HepG2 (cell line): ENCODE results near the gene FAM163A. TPM values are rescaled to one million over a fixed set of nuclear protein-coding genes. Genes with fewer than 3 reads are reported as not detected.

Experiments
- ATAC-seq: fragments of 200-7000 bp; cut with Tn5 transposase; 3 replicates; pipeline ENCODE4 v1.9.1; 2020; ENCODE audit warnings: mild to moderate bottlenecking, moderate library complexity
- BruUV-seq: library from RNA; stranded (reverse); fragments of 400-500 nt; replicated peaks from 2 replicates; lab custom pipeline; 2021; lab: Mats Ljungman, UMichigan
- CTCF ChIA-PET: fragments of 300-600 bp; formaldehyde crosslinking; extraction: SDS; loops from one replicate; lab custom pipeline; 2021; ENCODE audit warnings: low total read pairs, inconsistent platforms, low intra/inter-chr PET ratio; lab: Yijun Ruan, JAX
- POLR2A ChIA-PET: fragments of 350-600 bp; sonication (Branson Sonifier 250); formaldehyde crosslinking; loops from one replicate; lab custom pipeline; 2020; ENCODE audit warnings: antibody characterized with exemption, inconsistent platforms; lab: Yijun Ruan, JAX
- DNase-seq: peaks from one replicate; pipeline ENCODE4 v3.0.0-alpha.2; 2015; ENCODE audit warnings: low spot score
- FAIRE-seq: peaks from 3 replicates; lab custom pipeline; 2011; peaks lifted over from hg19 to GRCh38; lab: Jason Lieb, UNC
- H2AFZ ChIP-seq: one replicate; pipeline ENCODE4 v1.6.1; 2011; ENCODE audit warnings: low read length, inconsistent platforms
- H3K27ac ChIP-seq: fragments of 300-600 bp; 3 replicates; pipeline ENCODE4 v1.8.0; 2011; ENCODE audit warnings: mixed run types, mild to moderate bottlenecking, mixed read lengths, low read length, inconsistent platforms; ENCODE audit not compliant: insufficient read depth; ENCODE audit errors: extremely low read length
- H3K27me3 ChIP-seq, 2 experiments: fragments of 200-600 bp in 1 of 2; 2 replicates in 1 of 2; 3 replicates in 1 of 2; pipeline versions ENCODE4 v1.6.0 to v1.8.0; 2011; ENCODE audit warnings: low read length in 2 of 2, mild to moderate bottlenecking in 2 of 2, moderate library complexity in 2 of 2, inconsistent platforms in 1 of 2; ENCODE audit not compliant: insufficient read depth in 2 of 2, control insufficient read depth in 1 of 2
- H3K36me3 ChIP-seq, 2 experiments: fragments of 200-600 bp in 1 of 2; replicated peaks in 1 of 2; 2 replicates in 1 of 2; 3 replicates in 1 of 2; pipeline versions ENCODE4 v1.5.1 to v1.8.0; 2011; ENCODE audit warnings: low read length in 2 of 2, inconsistent platforms in 1 of 2; ENCODE audit not compliant: insufficient read depth in 2 of 2, control insufficient read depth in 1 of 2
- H3K4me1 ChIP-seq: 2 replicates; pipeline ENCODE4 v1.5.1; 2012; ENCODE audit warnings: low read length, inconsistent platforms; ENCODE audit not compliant: insufficient read depth
- H3K4me2 ChIP-seq: 2 replicates; pipeline ENCODE4 v1.6.0; 2011; ENCODE audit warnings: low read depth, low read length, inconsistent platforms
- H3K4me3 ChIP-seq, 3 experiments: fragments of 200-600 bp in 1 of 3; sonication (generic), shearing (Covaris generic) in 1 of 3; replicated peaks in 1 of 3; 2 replicates each; pipeline ENCODE4 v1.5.1; 2011 to 2016; ENCODE audit warnings: low read length in 3 of 3, inconsistent platforms in 2 of 3, low read depth in 2 of 3, mild to moderate bottlenecking in 2 of 3, control low read depth in 1 of 3, mixed read lengths in 1 of 3; ENCODE audit not compliant: insufficient read depth in 1 of 3
- H3K79me2 ChIP-seq: one replicate; pipeline ENCODE4 v1.6.1; 2011; ENCODE audit warnings: low read length, inconsistent platforms; ENCODE audit not compliant: insufficient read depth
- H3K9ac ChIP-seq: 2 replicates; pipeline ENCODE4 v1.6.0; 2011; ENCODE audit warnings: mild to moderate bottlenecking, low read depth, low read length, inconsistent platforms; ENCODE audit not compliant: insufficient read depth
- H3K9me3 ChIP-seq: 2 replicates; pipeline ENCODE4 v1.5.1; 2012; ENCODE audit warnings: mild to moderate bottlenecking, low read length
- H4K20me1 ChIP-seq: 2 replicates; pipeline ENCODE4 v1.6.0; 2011; ENCODE audit warnings: inconsistent platforms, mild to moderate bottlenecking, low read length, moderate library complexity; ENCODE audit not compliant: insufficient read depth
- JDP2 ChIP-seq: sonication (generic); formaldehyde crosslinking; IDR thresholded peaks from 2 replicates; pipeline ENCODE4 v1.8.1; 2022; ENCODE audit warnings: missing genetic modification reagents, borderline replicate concordance
- ZMYM4 ChIP-seq: sonication (generic); formaldehyde crosslinking; IDR thresholded peaks from 2 replicates; pipeline ENCODE4 v1.8.1; 2023; ENCODE audit warnings: mild to moderate bottlenecking, missing genetic modification reagents
- ZNF253 ChIP-seq: sonication (generic); formaldehyde crosslinking; IDR thresholded peaks from 2 replicates; pipeline ENCODE4 v1.8.0; 2022; ENCODE audit warnings: mild to moderate bottlenecking, missing genetic modification reagents, borderline replicate concordance
- ZNF530 ChIP-seq: sonication (generic); formaldehyde crosslinking; IDR thresholded peaks from 2 replicates; pipeline ENCODE4 v1.5.0; 2020; ENCODE audit warnings: low read depth, mild to moderate bottlenecking, missing genetic modification reagents
- WGBS: methylation state at CpG from one replicate; pipeline ENCODE4 v1.1.6; 2017; ENCODE audit warnings: low lambda C conversion rate; 5-methylcytosine and 5-hydroxymethylcytosine counted together
- in situ Hi-C: cut with HindIII; loops from 2 replicates; pipeline ENCODE4 v1.10.0; 2017; ENCODE audit warnings: low pct_unique_long_range_greater_than_20kb; ENCODE audit not compliant: extremely low pct_ligation_motif_present
- intact Hi-C: fragments of 100-400 bp; cut with micrococcal nuclease; formaldehyde crosslinking; loops from one replicate; pipeline ENCODE4 v1.10.0; 2022; ENCODE audit not compliant: unreplicated experiment
- polyA plus RNA-seq, 8 experiments: library from polyadenylated mRNA; depleted of rRNA in 3 of 8; stranded (reverse) in 7 of 8; unstranded in 1 of 8; fragments of >200 nt; fragmentation: Illumina TruSeq in 4 of 8; extraction: Trizol in 4 of 8; gene quantifications; 2 replicates each; pipeline versions ENCODE4 v1.2.1 to v1.2.3, GENCODE V29; 2011 to 2016; ENCODE audit warnings: low read depth in 4 of 8, missing spikeins in 1 of 8, mixed read lengths in 1 of 8; ENCODE audit not compliant: insufficient read depth in 1 of 8
- total RNA-seq, 5 experiments: library from RNA; depleted of rRNA; stranded (reverse); fragments of >200 nt; fragmentation: Illumina TruSeq; extraction: Trizol; gene quantifications; 2 replicates each; pipeline ENCODE4 v1.2.3, GENCODE V29; 2016; ENCODE audit warnings: low read depth in 1 of 5
- TF ChIP-seq, protein P1 (sequence below): sonication (generic); formaldehyde crosslinking; IDR thresholded peaks from 2 replicates; pipeline ENCODE4 v1.8.0; 2022; ENCODE audit warnings: low read depth, missing genetic modification reagents
- TF ChIP-seq, protein P2 (sequence below): sonication (generic); formaldehyde crosslinking; IDR thresholded peaks from 2 replicates; pipeline ENCODE4 v1.4.0; 2020; ENCODE audit warnings: missing genetic modification reagents

The FAM163A gene
- total and polyA plus RNA-seq, 2 of the 13 experiments (the other 11 are each of a cell fraction or from before 2014, with no cell fraction given), result not detected

DNA sequence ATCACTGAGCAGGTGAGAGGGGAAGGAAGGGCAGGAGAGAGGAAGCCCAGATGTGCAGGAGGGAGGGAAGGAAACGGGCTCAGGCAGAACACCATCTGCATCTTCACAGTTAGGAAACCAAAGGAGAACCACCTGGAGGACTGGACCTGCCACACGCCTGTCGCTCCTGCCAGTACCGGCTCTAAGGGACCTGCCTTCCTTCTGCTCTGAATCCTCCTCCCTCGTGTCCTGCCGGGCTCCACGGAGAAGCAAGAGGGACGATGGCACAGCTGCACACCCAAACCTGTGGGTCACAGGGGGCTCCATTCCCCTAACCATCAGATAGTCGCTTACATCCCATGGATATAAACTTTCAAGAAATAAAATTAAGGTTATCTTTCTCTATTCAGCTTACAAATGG is 78.4 kb downstream of the FAM163A start:
- Histone ChIP-seq H4K20me1 (no peaks in the 10 kb centered on the region), H3K4me2 (no peak overlapping the region), H3K27me3 (peaks cover 5 to 48% of the 10 kb centered on the region in 2 experiments), H3K9me3 (no peaks in the 10 kb centered on the region), H3K4me3 (no peak overlapping the region), H3K9ac (no peak overlapping the region), H3K4me1 (peaks cover 9% of the 10 kb centered on the region; the same call in 1 of the 2 replicates), H2AFZ (no peak overlapping the region), H3K27ac (no peak overlapping the region), H3K79me2 (no peaks in the 10 kb centered on the region), H3K36me3 (no peaks in the 10 kb centered on the region)
- POLR2A ChIA-PET, result no interaction called here
- intact Hi-C loops, result no loop called here
- no peak for FAIRE-seq
- in situ Hi-C loops, result no loop called here
- no peak for DNase-seq
- WGBS, result 6% methylated on average over 6 of the region's 9 CpGs
- TF ChIP-seq JDP2 (CRISPR knock-in tag) (no peak), ZNF253 (no peak), ZMYM4 (CRISPR knock-in tag) (no peak), ZNF530 (CRISPR knock-in tag) (no peak)
- TF ChIP-seq, protein P1, sequence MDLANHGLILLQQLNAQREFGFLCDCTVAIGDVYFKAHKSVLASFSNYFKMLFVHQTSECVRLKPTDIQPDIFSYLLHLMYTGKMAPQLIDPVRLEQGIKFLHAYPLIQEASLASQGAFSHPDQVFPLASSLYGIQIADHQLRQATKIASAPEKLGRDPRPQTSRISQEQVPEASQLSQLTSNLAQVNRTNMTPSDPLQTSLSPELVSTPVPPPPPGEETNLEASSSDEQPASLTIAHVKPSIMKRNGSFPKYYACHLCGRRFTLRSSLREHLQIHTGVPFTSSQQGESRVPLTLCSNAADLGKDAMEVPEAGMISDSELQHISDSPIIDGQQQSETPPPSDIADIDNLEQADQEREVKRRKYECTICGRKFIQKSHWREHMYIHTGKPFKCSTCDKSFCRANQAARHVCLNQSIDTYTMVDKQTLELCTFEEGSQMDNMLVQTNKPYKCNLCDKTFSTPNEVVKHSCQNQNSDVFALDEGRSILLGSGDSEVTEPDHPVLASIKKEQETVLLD (CRISPR knock-in tag), result no peak
- TF ChIP-seq, protein P2, sequence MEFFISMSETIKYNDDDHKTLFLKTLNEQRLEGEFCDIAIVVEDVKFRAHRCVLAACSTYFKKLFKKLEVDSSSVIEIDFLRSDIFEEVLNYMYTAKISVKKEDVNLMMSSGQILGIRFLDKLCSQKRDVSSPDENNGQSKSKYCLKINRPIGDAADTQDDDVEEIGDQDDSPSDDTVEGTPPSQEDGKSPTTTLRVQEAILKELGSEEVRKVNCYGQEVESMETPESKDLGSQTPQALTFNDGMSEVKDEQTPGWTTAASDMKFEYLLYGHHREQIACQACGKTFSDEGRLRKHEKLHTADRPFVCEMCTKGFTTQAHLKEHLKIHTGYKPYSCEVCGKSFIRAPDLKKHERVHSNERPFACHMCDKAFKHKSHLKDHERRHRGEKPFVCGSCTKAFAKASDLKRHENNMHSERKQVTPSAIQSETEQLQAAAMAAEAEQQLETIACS (CRISPR knock-in tag), result no peak
- CTCF ChIA-PET, result no interaction called here
- ATAC-seq, result no peak
- no TSS peak for BruUV-seq
